H1 (cell line): ENCODE data around the gene NEDD4. TPM values are rescaled to one million over a fixed set of nuclear protein-coding genes. Genes with fewer than 3 reads are reported as not detected.

ENCODE experiments used
- CTCF ChIA-PET: fragments of 300-600 bp; sonication (Branson Sonifier 250); formaldehyde crosslinking; loops from one replicate; lab custom pipeline; 2021; ENCODE audit not compliant: partially characterized antibody; lab: Charles Lee
- POLR2A ChIA-PET: fragments of 300-600 bp; sonication (Branson Sonifier 250); formaldehyde crosslinking; loops from one replicate; lab custom pipeline; 2021; ENCODE audit warnings: inconsistent platforms; ENCODE audit not compliant: partially characterized antibody; lab: Charles Lee
- DNase-seq, 2 experiments: peaks; one replicate each; pipeline versions ENCODE4 v3.0.0 to v3.0.0-alpha.2; 2010 to 2022; ENCODE audit warnings: low spot score in 2 of 2, low read depth in 1 of 2, mixed read lengths in 1 of 2
- FAIRE-seq: peaks from 2 replicates; lab custom pipeline; 2011; peaks lifted over from hg19 to GRCh38; lab: Jason Lieb, UNC
- H2AFZ ChIP-seq: 2 replicates; pipeline ENCODE4 v1.8.1; 2012; ENCODE audit warnings: low read length, inconsistent platforms
- H2AK5ac ChIP-seq: 2 replicates; pipeline ENCODE4 v1.6.1; 2013; ENCODE audit warnings: low read depth, low read length
- H2BK120ac ChIP-seq: replicated peaks from 2 replicates; pipeline ENCODE3; 2013; ENCODE audit warnings: low read depth, low read length, inconsistent platforms
- H2BK12ac ChIP-seq: 2 replicates; pipeline ENCODE4 v1.6.1; 2013; ENCODE audit warnings: low read depth, low read length
- H2BK15ac ChIP-seq: 2 replicates; pipeline ENCODE4 v1.6.1; 2013; ENCODE audit warnings: low read length
- H2BK20ac ChIP-seq: 2 replicates; pipeline ENCODE4 v1.6.1; 2013; ENCODE audit warnings: low read length
- H2BK5ac ChIP-seq: 2 replicates; pipeline ENCODE4 v1.6.1; 2013; ENCODE audit warnings: low read depth, low read length
- H3K14ac ChIP-seq: 2 replicates; pipeline ENCODE4 v1.6.1; 2013; ENCODE audit warnings: inconsistent platforms; ENCODE audit not compliant: insufficient read length
- H3K18ac ChIP-seq: 2 replicates; pipeline ENCODE4 v1.6.1; 2013; ENCODE audit warnings: low read length; ENCODE audit errors: extremely low read depth
- H3K23ac ChIP-seq: 2 replicates; pipeline ENCODE4 v1.6.1; 2013; ENCODE audit warnings: inconsistent platforms; ENCODE audit not compliant: insufficient read length
- H3K23me2 ChIP-seq: 2 replicates; pipeline ENCODE4 v1.6.1; 2013; ENCODE audit warnings: low read depth, low read length
- H3K27ac ChIP-seq: 2 replicates; pipeline ENCODE4 v1.6.1; 2011; ENCODE audit warnings: low read depth, low read length, inconsistent platforms
- H3K27me3 ChIP-seq, 4 experiments: replicated peaks in 1 of 4; 1 replicate in 1 of 4; 2 replicates in 3 of 4; pipeline versions ENCODE4 v1.6.1 to v1.8.1; 2011 to 2013; ENCODE audit warnings: low read length in 3 of 4, mild to moderate bottlenecking in 3 of 4, inconsistent platforms in 2 of 4, mixed read lengths in 2 of 4, moderate library complexity in 1 of 4; ENCODE audit not compliant: control insufficient read depth in 3 of 4, insufficient read depth in 3 of 4; ENCODE audit errors: extremely low read depth in 1 of 4
- H3K36me3 ChIP-seq, 4 experiments: 2 replicates each; pipeline versions ENCODE4 v1.6.1 to v1.8.1; 2011 to 2013; ENCODE audit warnings: mild to moderate bottlenecking in 4 of 4, low read length in 3 of 4, moderate library complexity in 2 of 4, control low read depth in 1 of 4, inconsistent platforms in 1 of 4; ENCODE audit not compliant: insufficient read depth in 4 of 4, control insufficient read depth in 2 of 4
- H3K4ac ChIP-seq: replicated peaks from 2 replicates; pipeline ENCODE3; 2013; ENCODE audit warnings: low read length, low read depth, mixed read lengths, inconsistent platforms; ENCODE audit not compliant: insufficient read length
- H3K4me1 ChIP-seq, 4 experiments: replicated peaks in 1 of 4; 1 replicate in 1 of 4; 2 replicates in 3 of 4; pipeline versions ENCODE4 v1.6.1 to v1.8.1; 2011 to 2013; ENCODE audit warnings: low read length in 3 of 4, inconsistent platforms in 2 of 4, mixed read lengths in 1 of 4; ENCODE audit not compliant: insufficient read depth in 4 of 4, control insufficient read depth in 3 of 4
- H3K4me2 ChIP-seq, 2 experiments: 2 replicates each; pipeline versions ENCODE4 v1.6.1 to v1.8.1; 2011 to 2013; ENCODE audit warnings: low read depth in 2 of 2, low read length in 2 of 2, control low read depth in 1 of 2, inconsistent platforms in 1 of 2, mild to moderate bottlenecking in 1 of 2; ENCODE audit not compliant: insufficient read depth in 1 of 2
- H3K4me3 ChIP-seq, 4 experiments: fragments of 200-600, 300-600 bp in 1 of 4; sonication (generic), shearing (Covaris generic), sonication (Bioruptor Twin) in 1 of 4; 2 replicates each; pipeline versions ENCODE4 v1.5.1 to v1.8.1; 2011 to 2016; ENCODE audit warnings: low read length in 4 of 4, low read depth in 3 of 4, control low read depth in 2 of 4, inconsistent platforms in 2 of 4, mild to moderate bottlenecking in 2 of 4, mixed read lengths in 1 of 4, moderate library complexity in 1 of 4; ENCODE audit not compliant: insufficient read depth in 2 of 4; ENCODE audit errors: extremely low read depth in 1 of 4
- H3K56ac ChIP-seq: replicated peaks from 2 replicates; pipeline ENCODE3; 2013; ENCODE audit warnings: low read depth, mild to moderate bottlenecking, mixed read lengths, low read length, inconsistent platforms; ENCODE audit not compliant: insufficient read length
- H3K79me1 ChIP-seq: 2 replicates; pipeline ENCODE4 v1.6.1; 2013; ENCODE audit warnings: low read depth, low read length, control low read depth
- H3K79me2 ChIP-seq, 2 experiments: 2 replicates each; pipeline versions ENCODE4 v1.6.1 to v1.8.1; 2012 to 2013; ENCODE audit warnings: low read length in 2 of 2, mild to moderate bottlenecking in 2 of 2, inconsistent platforms in 1 of 2; ENCODE audit not compliant: insufficient read depth in 2 of 2, control insufficient read depth in 1 of 2
- H3K9ac ChIP-seq, 4 experiments: replicated peaks in 1 of 4; 1 replicate in 1 of 4; 2 replicates in 3 of 4; pipeline versions ENCODE4 v1.6.1 to v1.8.1; 2011 to 2013; ENCODE audit warnings: low read depth in 3 of 4, low read length in 3 of 4, control low read depth in 2 of 4, mild to moderate bottlenecking in 2 of 4, moderate library complexity in 2 of 4, inconsistent platforms in 1 of 4; ENCODE audit errors: extremely low read depth in 1 of 4
- H3K9me3 ChIP-seq, 2 experiments: 2 replicates each; pipeline versions ENCODE4 v1.6.1 to v1.8.1; 2012 to 2013; ENCODE audit warnings: mild to moderate bottlenecking in 2 of 2, moderate library complexity in 2 of 2, control low read depth in 1 of 2, inconsistent platforms in 1 of 2, low read depth in 1 of 2, low read length in 1 of 2, mixed read lengths in 1 of 2; ENCODE audit not compliant: insufficient read depth in 2 of 2
- H4K20me1 ChIP-seq, 2 experiments: replicated peaks in 1 of 2; 2 replicates each; pipeline versions ENCODE3 to v1.8.1; 2011 to 2013; ENCODE audit warnings: inconsistent platforms in 2 of 2, low read length in 2 of 2, mild to moderate bottlenecking in 1 of 2; ENCODE audit not compliant: insufficient read depth in 2 of 2, control insufficient read depth in 1 of 2
- H4K5ac ChIP-seq: 2 replicates; pipeline ENCODE4 v1.6.1; 2013; ENCODE audit warnings: low read length, low read depth, mixed read lengths, inconsistent platforms; ENCODE audit not compliant: insufficient read length
- H4K8ac ChIP-seq: 2 replicates; pipeline ENCODE4 v1.8.0; 2013; ENCODE audit warnings: mild to moderate bottlenecking, moderate library complexity, low read length, inconsistent platforms; ENCODE audit not compliant: insufficient read depth; ENCODE audit errors: extremely low read depth
- H4K91ac ChIP-seq: replicated peaks from 2 replicates; pipeline ENCODE3; 2013; ENCODE audit warnings: low read length, mixed read lengths, inconsistent platforms; ENCODE audit not compliant: insufficient read length
- CBX5 ChIP-seq: fragments of 300-800, 300-1000 bp; sonication (generic); IDR thresholded peaks from 2 replicates; pipeline ENCODE4 v1.7.1; 2016; ENCODE audit warnings: antibody characterized with exemption, low read length, low read depth
- CTCF ChIP-seq, 3 experiments: IDR thresholded peaks; 1 replicate in 2 of 3; 2 replicates in 1 of 3; pipeline versions ENCODE4 v1.5.1 to v1.6.1; 2011; ENCODE audit warnings: low read length in 3 of 3, mild to moderate bottlenecking in 3 of 3, inconsistent platforms in 2 of 3, low read depth in 1 of 3, moderate library complexity in 1 of 3; ENCODE audit not compliant: insufficient read depth in 1 of 3; ENCODE audit errors: control extremely low read depth in 1 of 3
- HDAC2 ChIP-seq, 2 experiments: fragments of 300-600 bp in 1 of 2; sonication (generic) in 1 of 2; IDR thresholded peaks; 2 replicates each; pipeline ENCODE4 v1.6.1; 2011 to 2012; ENCODE audit warnings: low read depth in 2 of 2, low read length in 2 of 2, mild to moderate bottlenecking in 2 of 2, moderate library complexity in 2 of 2, borderline replicate concordance in 1 of 2, inconsistent platforms in 1 of 2
- HDAC6 ChIP-seq: IDR thresholded peaks from one replicate; pipeline ENCODE4 v1.7.1; 2012; ENCODE audit warnings: low read depth, mild to moderate bottlenecking, inconsistent platforms, low read length, moderate library complexity
- KDM5A ChIP-seq: fragments of 200-600 bp; IDR thresholded peaks from 2 replicates; pipeline ENCODE4 v1.7.1; 2012; ENCODE audit warnings: mild to moderate bottlenecking, low read length, inconsistent platforms, mixed read lengths
- MAFK ChIP-seq: IDR thresholded peaks from 2 replicates; pipeline ENCODE4 v1.6.1; 2012; ENCODE audit warnings: low read depth, mild to moderate bottlenecking, improper control_type of control experiment, low read length
- POLR2AphosphoS5 ChIP-seq: IDR thresholded peaks from 2 replicates; pipeline ENCODE4 v1.6.1; 2011; ENCODE audit warnings: low read depth, low read length
- WGBS, 2 experiments: shearing (Covaris generic) in 1 of 2; methylation state at CpG; one replicate each; pipeline versions ENCODE4 v1.1.6 to v1.1.7; 2013 to 2015; ENCODE audit warnings: low lambda C conversion rate in 2 of 2, mixed read lengths in 2 of 2, inconsistent platforms in 1 of 2, low coverage in 1 of 2, missing lambda C conversion rate in 1 of 2; ENCODE audit not compliant: insufficient replicate concordance in 2 of 2, insufficient coverage in 1 of 2, insufficient read length in 1 of 2; ENCODE audit errors: extremely low coverage in 1 of 2, missing lambda C conversion rate in 1 of 2; 5-methylcytosine and 5-hydroxymethylcytosine counted together
- polyA plus RNA-seq, 7 experiments: library from polyadenylated mRNA; depleted of rRNA in 3 of 7; stranded (reverse) in 5 of 7; unstranded in 2 of 7; fragments of >200 nt in 5 of 7; fragments of 200-250 nt in 2 of 7; gene quantifications; 1 replicate in 5 of 7; 2 replicates in 1 of 7; 4 replicates in 1 of 7; pipeline versions ENCODE4 v1.2.1 to v1.2.3, GENCODE V29; 2011 to 2013; ENCODE audit warnings: missing spikeins in 2 of 7, mixed read lengths in 2 of 7
- total RNA-seq: library from RNA; stranded (reverse); fragmentation: NEBNext Ultra II Directional; extraction: Animal tissue kit (Norgen Biotek cat#: 25700); gene quantifications from 2 replicates; pipeline ENCODE4 v1.2.1, GENCODE V29; 2021

The NEDD4 gene
- total and polyA plus RNA-seq, 2 of the 8 experiments (the other 6 are each of a cell fraction or from before 2014, with no cell fraction given) = 0.95 to 3.9 TPM

GRCh38 chr15:55989383-55989782 is 4.0 kb downstream of the NEDD4 start:
- no peak overlapping the region for H3K4me3 ChIP-seq
- H3K36me3 ChIP-seq = no peaks in the 10 kb centered on the region
- no peak for FAIRE-seq
- no peak overlapping the region for H2AFZ ChIP-seq
- ChIA-PET POLR2A (no interaction called here), CTCF (interaction anchor here (1.2 to 1.8 kb wide), 3 partner anchors 28 to 63 kb away, joined by 3 to 6 read pairs (median 4); no protein-coding TSS in a partner anchor)
- H3K56ac ChIP-seq = no peak overlapping the region
- no peak overlapping the region for H3K4me2 ChIP-seq
- no peak overlapping the region for H3K14ac ChIP-seq
- no peaks in the 10 kb centered on the region for H4K20me1 ChIP-seq
- peaks cover 0 to 10% (median 2%) of the 10 kb centered on the region in 4 experiments; a peak in 2 of 7 replicates for H3K27me3 ChIP-seq
- H2BK20ac ChIP-seq = no peak overlapping the region
- H3K9me3 ChIP-seq = no peaks in the 10 kb centered on the region
- no peaks in the 10 kb centered on the region for H3K79me1 ChIP-seq
- no peak overlapping the region for H2BK12ac ChIP-seq
- no peak overlapping the region for H3K23ac ChIP-seq
- no peak overlapping the region for H4K5ac ChIP-seq
- no peak overlapping the region for H3K27ac ChIP-seq
- H2AK5ac ChIP-seq = no peak overlapping the region
- no peak overlapping the region for H3K9ac ChIP-seq
- no peak overlapping the region for H2BK15ac ChIP-seq
- 100% methylated on average over 2 of the region's 2 CpGs; no CpG with 5 or more reads in 1 of the 2 experiments for WGBS, 2 experiments
- H3K4me1 ChIP-seq = no peaks in the 10 kb centered on the region
- H4K8ac ChIP-seq = no peak overlapping the region
- DNase-seq = no peak
- H3K23me2 ChIP-seq = peaks cover 3% of the 10 kb centered on the region; the same call in 1 of the 2 replicates
- H4K91ac ChIP-seq = no peak overlapping the region
- no peaks in the 10 kb centered on the region for H3K79me2 ChIP-seq
- H3K4ac ChIP-seq = no peak overlapping the region
- H3K18ac ChIP-seq = no peak overlapping the region
- H2BK120ac ChIP-seq = no peak overlapping the region
- H2BK5ac ChIP-seq = no peak overlapping the region
- no peak for TF ChIP-seq HDAC6
- no peak for TF ChIP-seq CTCF (IDR thresholded peaks at IDR 0.05; ENCODE audit: control extremely low read depth in 1 of 3, insufficient read depth in 1 of 3, low read depth in 1 of 3, low read length in 3 of 3)
- no peak for TF ChIP-seq HDAC2 (IDR thresholded peaks at IDR 0.05; ENCODE audit: borderline replicate concordance in 1 of 2, low read depth in 2 of 2, low read length in 2 of 2)
- no peak for TF ChIP-seq POLR2AphosphoS5
- no peak for TF ChIP-seq CBX5
- TF ChIP-seq MAFK = no peak
- TF ChIP-seq KDM5A = no peak
